Measurements from ENCODE around the gene CAMSAP2.

Gene CAMSAP2

DNA sequence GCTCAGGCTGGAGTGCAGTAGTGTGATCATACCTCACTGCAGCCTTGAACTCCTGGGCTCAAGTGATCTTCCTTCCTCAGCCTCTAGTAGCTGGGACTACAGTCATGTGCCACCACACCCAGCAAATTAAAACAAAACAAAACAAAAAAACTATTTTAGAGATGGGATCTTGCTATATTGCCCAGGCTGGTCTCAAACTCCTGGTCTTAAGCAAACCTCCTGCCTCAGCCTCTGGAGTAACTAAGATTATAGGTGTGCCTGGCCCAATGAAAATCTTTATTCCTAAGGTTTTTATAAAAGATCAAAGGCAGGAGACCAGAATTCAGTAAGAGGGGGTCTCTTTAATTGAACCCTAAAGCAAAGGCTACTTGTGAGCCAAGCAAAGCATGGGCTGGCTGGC is 166.1 kb downstream of the CAMSAP2 start:
- Histone ChIP-seq H3K4me3 (ENCODE audit: low read length) (no peak overlapping the region), H3K27ac (ENCODE audit: low read length) (no peak overlapping the region), H3K9me3 (ENCODE audit: control insufficient read depth, insufficient read depth, low read length) (no peaks in the 10 kb centered on the region), H3K27me3 (ENCODE audit: control insufficient read depth, insufficient read depth, low read length) (no peaks in the 10 kb centered on the region), H3K4me1 (ENCODE audit: control insufficient read depth, insufficient read depth, low read length) (no peaks in the 10 kb centered on the region; the same call in 1 of the 2 replicates), H3K36me3 (ENCODE audit: control insufficient read depth, insufficient read depth, low read length) (peaks cover 42% of the 10 kb centered on the region)
- no peak for DNase-seq (ENCODE audit: low read depth, low spot score)

- DNase-seq (ENCODE audit: low read depth, low spot score): no peak
Observed at GRCh38 chr1:200905411-200906052, 166.8 kb downstream of the CAMSAP2 start.

DNA sequence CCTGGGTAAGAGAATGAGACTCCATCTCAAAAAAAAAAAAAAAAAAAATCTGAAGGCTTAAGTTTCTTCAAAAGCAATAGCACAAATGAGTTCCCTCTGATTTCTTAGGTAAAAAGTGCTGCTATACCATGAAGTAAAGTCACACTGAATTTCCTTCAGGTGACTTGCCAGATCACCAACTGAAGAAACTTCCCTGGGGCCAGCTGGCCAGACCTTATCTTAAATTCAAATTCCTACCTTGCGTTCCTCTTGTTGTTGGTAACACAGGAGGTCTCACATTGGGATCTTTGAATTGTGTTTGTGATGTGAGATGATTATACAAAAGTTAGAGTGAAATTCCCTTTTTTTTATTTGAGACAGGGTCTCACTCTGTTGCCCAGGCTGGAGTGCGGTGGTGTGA is 167.8 kb downstream of the CAMSAP2 start:
- H3K27me3 ChIP-seq (ENCODE audit: control insufficient read depth, insufficient read depth, low read length): no peaks in the 10 kb centered on the region
- H3K9me3 ChIP-seq (ENCODE audit: control insufficient read depth, insufficient read depth, low read length): no peaks in the 10 kb centered on the region
- no peak overlapping the region for H3K4me3 ChIP-seq (ENCODE audit: low read length)
- no CpG with 5 or more reads among the region's 2 CpGs for WGBS (ENCODE audit: insufficient coverage, insufficient read length)
- H3K27ac ChIP-seq (ENCODE audit: low read length): no peak overlapping the region
- no peak for DNase-seq (ENCODE audit: low read depth, low spot score)
- H3K4me1 ChIP-seq (ENCODE audit: control insufficient read depth, insufficient read depth, low read length): no peaks in the 10 kb centered on the region
- H3K36me3 ChIP-seq (ENCODE audit: control insufficient read depth, insufficient read depth, low read length): peaks cover 36% of the 10 kb centered on the region

More at GRCh38 chr1:200905411-200906052, 166.8 kb downstream of the CAMSAP2 start:
- no CpG with 5 or more reads among the region's 4 CpGs for WGBS (ENCODE audit: insufficient coverage, insufficient read length)
- H3K36me3 ChIP-seq (ENCODE audit: control insufficient read depth, insufficient read depth, low read length): peaks cover 38% of the 10 kb centered on the region
- H3K9me3 ChIP-seq (ENCODE audit: control insufficient read depth, insufficient read depth, low read length): no peaks in the 10 kb centered on the region
- no peak overlapping the region for H3K27ac ChIP-seq (ENCODE audit: low read length)
- H3K4me1 ChIP-seq (ENCODE audit: control insufficient read depth, insufficient read depth, low read length): no peaks in the 10 kb centered on the region; the same call in 1 of the 2 replicates
- H3K4me3 ChIP-seq (ENCODE audit: low read length): no peak overlapping the region
- H3K27me3 ChIP-seq (ENCODE audit: control insufficient read depth, insufficient read depth, low read length): no peaks in the 10 kb centered on the region

DNA sequence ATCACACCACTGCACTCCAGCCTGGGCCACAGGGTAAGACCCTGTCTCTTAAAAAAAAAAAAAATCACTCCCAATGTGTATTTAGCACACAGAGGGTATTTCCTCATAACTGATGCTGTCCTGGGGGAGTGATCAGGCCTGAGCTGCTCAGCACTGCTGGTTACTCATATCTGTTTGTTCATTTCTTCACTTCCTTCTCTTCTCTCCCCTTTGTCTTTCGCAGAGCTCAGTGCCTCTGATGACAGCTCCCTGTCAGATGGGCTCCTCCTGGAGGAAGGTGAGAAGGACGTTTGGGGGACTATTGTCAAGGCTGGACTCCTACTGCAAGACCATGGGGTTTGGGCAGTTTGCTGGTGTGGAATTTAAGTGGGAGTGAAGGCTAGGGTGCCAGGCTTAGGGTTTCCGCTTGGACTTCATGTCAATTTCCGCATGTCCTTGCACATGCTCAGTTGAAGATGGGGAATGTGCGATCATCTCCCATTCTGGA is 169.0 kb downstream of the CAMSAP2 start:
- WGBS (ENCODE audit: insufficient coverage, insufficient read length): no CpG with 5 or more reads among the region's 5 CpGs
- Histone ChIP-seq H3K27ac (ENCODE audit: low read length) (no peak overlapping the region), H3K27me3 (ENCODE audit: control insufficient read depth, insufficient read depth, low read length) (no peaks in the 10 kb centered on the region), H3K4me1 (ENCODE audit: control insufficient read depth, insufficient read depth, low read length) (no peaks in the 10 kb centered on the region), H3K9me3 (ENCODE audit: control insufficient read depth, insufficient read depth, low read length) (no peaks in the 10 kb centered on the region), H3K36me3 (ENCODE audit: control insufficient read depth, insufficient read depth, low read length) (peaks cover 29% of the 10 kb centered on the region; the same call in 1 of the 2 replicates), H3K4me3 (ENCODE audit: low read length) (no peak overlapping the region)
- no peak for DNase-seq (ENCODE audit: low read depth, low spot score)

- no peak for DNase-seq (ENCODE audit: low read depth, low spot score)
- Histone ChIP-seq H3K9me3 (ENCODE audit: control insufficient read depth, insufficient read depth, low read length) (no peaks in the 10 kb centered on the region), H3K4me3 (ENCODE audit: low read length) (no peak overlapping the region; the same call in 1 of the 2 replicates), H3K36me3 (ENCODE audit: control insufficient read depth, insufficient read depth, low read length) (peaks cover 32% of the 10 kb centered on the region), H3K4me1 (ENCODE audit: control insufficient read depth, insufficient read depth, low read length) (no peaks in the 10 kb centered on the region), H3K27ac (ENCODE audit: low read length) (no peak overlapping the region), H3K27me3 (ENCODE audit: control insufficient read depth, insufficient read depth, low read length) (no peaks in the 10 kb centered on the region)
- no CpG with 5 or more reads among the region's 6 CpGs for WGBS (ENCODE audit: insufficient coverage, insufficient read length)
Observed at GRCh38 chr1:200908191-200908868, 169.6 kb downstream of the CAMSAP2 start.

DNA sequence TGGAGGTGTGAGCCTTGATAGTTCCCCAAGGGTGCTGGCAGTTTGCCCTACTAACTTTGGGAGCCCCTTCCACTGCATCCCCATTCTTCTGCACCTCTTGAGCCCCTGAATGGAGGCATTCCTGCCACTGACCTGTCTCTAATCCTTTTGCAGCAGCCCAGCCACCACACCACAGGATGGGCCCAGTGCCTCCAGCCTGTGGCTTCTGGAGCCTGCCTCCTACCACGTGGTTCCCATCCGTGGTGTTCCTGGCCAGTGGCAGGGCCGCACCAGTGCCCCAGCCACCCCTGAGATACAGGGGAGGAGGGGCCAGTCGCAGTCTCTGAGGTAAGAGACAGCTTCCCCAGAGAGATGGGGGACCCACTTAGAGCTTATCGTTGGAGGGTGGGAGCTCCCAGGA is 170.4 kb downstream of the CAMSAP2 start:
- no peak for DNase-seq (ENCODE audit: low read depth, low spot score)
- H3K36me3 ChIP-seq (ENCODE audit: control insufficient read depth, insufficient read depth, low read length): peaks cover 32% of the 10 kb centered on the region
- H3K27ac ChIP-seq (ENCODE audit: low read length): no peak overlapping the region
- no peak overlapping the region for H3K4me3 ChIP-seq (ENCODE audit: low read length)
- no CpG with 5 or more reads among the region's 5 CpGs for WGBS (ENCODE audit: insufficient coverage, insufficient read length)
- no peaks in the 10 kb centered on the region for H3K27me3 ChIP-seq (ENCODE audit: control insufficient read depth, insufficient read depth, low read length)
- H3K4me1 ChIP-seq (ENCODE audit: control insufficient read depth, insufficient read depth, low read length): no peaks in the 10 kb centered on the region
- H3K9me3 ChIP-seq (ENCODE audit: control insufficient read depth, insufficient read depth, low read length): no peaks in the 10 kb centered on the region

- no peak overlapping the region for H3K4me3 ChIP-seq (ENCODE audit: low read length)
- H3K9me3 ChIP-seq (ENCODE audit: control insufficient read depth, insufficient read depth, low read length): no peaks in the 10 kb centered on the region
- H3K27me3 ChIP-seq (ENCODE audit: control insufficient read depth, insufficient read depth, low read length): no peaks in the 10 kb centered on the region
- peaks cover 32% of the 10 kb centered on the region for H3K36me3 ChIP-seq (ENCODE audit: control insufficient read depth, insufficient read depth, low read length)
- WGBS (ENCODE audit: insufficient coverage, insufficient read length): no CpG with 5 or more reads among the region's 4 CpGs
- H3K27ac ChIP-seq (ENCODE audit: low read length): no peak overlapping the region
- no peak for DNase-seq (ENCODE audit: low read depth, low spot score)
- no peaks in the 10 kb centered on the region for H3K4me1 ChIP-seq (ENCODE audit: control insufficient read depth, insufficient read depth, low read length)
Observed at GRCh38 chr1:200909757-200910239, 171.1 kb downstream of the CAMSAP2 start.

Data from iPS DF 6.9 (cell line).